MM.1S (cell line): Measurements from ENCODE around the gene RADIL.
"Not testable (repeated sequence)": the region's sequence is repeated elsewhere in the genome, so short reads cannot be mapped to it uniquely, and the experiment has no call there.

Experiments
- DNase-seq: peaks from one replicate; pipeline ENCODE4 v3.0.0-alpha.2; 2015
- H2AFZ ChIP-seq: fragments of 300-600 bp; sonication (generic); 2 replicates; pipeline ENCODE4 v1.6.0; 2016; ENCODE audit warnings: antibody characterized with exemption, low read length
- H3F3A ChIP-seq: fragments of 300-600 bp; sonication (generic); 2 replicates; pipeline ENCODE4 v1.6.1; 2016; ENCODE audit warnings: mild to moderate bottlenecking, antibody characterized with exemption, low read length, moderate library complexity, mixed read lengths; ENCODE audit not compliant: insufficient read depth
- H3K27ac ChIP-seq: fragments of 300-600 bp; sonication (generic); 2 replicates; pipeline ENCODE4 v1.5.1; 2016; ENCODE audit warnings: mild to moderate bottlenecking, low read length
- H3K27me3 ChIP-seq: fragments of 300-600 bp; sonication (generic); replicated peaks from 2 replicates; pipeline ENCODE4 v1.6.0; 2016; ENCODE audit warnings: low read length; ENCODE audit not compliant: insufficient read depth
- H3K36me3 ChIP-seq: fragments of 300-600 bp; sonication (generic); replicated peaks from 2 replicates; pipeline ENCODE4 v1.6.1; 2016; ENCODE audit warnings: mild to moderate bottlenecking, low read length, mixed read lengths; ENCODE audit not compliant: insufficient read depth
- H3K4me1 ChIP-seq: fragments of 300-600 bp; sonication (generic); 2 replicates; pipeline ENCODE4 v1.6.1; 2016; ENCODE audit warnings: low read length, mixed read lengths
- H3K4me2 ChIP-seq: fragments of 300-600 bp; sonication (generic); 2 replicates; pipeline ENCODE4 v1.6.0; 2016; ENCODE audit warnings: low read depth, low read length
- H3K4me3 ChIP-seq: fragments of 300-600 bp; sonication (generic); 2 replicates; pipeline ENCODE4 v1.5.1; 2016; ENCODE audit warnings: low read length, mixed read lengths
- H3K79me2 ChIP-seq: fragments of 300-600 bp; sonication (generic); 2 replicates; pipeline ENCODE4 v1.6.1; 2016; ENCODE audit warnings: mixed run types, low read length, mixed read lengths
- H3K9ac ChIP-seq: fragments of 300-600 bp; sonication (generic); 2 replicates; pipeline ENCODE4 v1.6.1; 2016; ENCODE audit warnings: low read length, mixed read lengths
- H3K9me2 ChIP-seq: fragments of 300-600 bp; sonication (generic); replicated peaks from 2 replicates; pipeline ENCODE4 v1.6.1; 2016; ENCODE audit warnings: mild to moderate bottlenecking, low read length, mixed read lengths; ENCODE audit not compliant: insufficient read depth
- H3K9me3 ChIP-seq: fragments of 300-600 bp; sonication (generic); replicated peaks from 2 replicates; pipeline ENCODE4 v1.6.1; 2016; ENCODE audit warnings: mild to moderate bottlenecking, low read length, mixed read lengths; ENCODE audit not compliant: insufficient read depth
- H4K20me1 ChIP-seq: fragments of 300-600 bp; sonication (generic); 2 replicates; pipeline ENCODE4 v1.6.1; 2016; ENCODE audit warnings: mild to moderate bottlenecking, low read length, moderate library complexity, mixed read lengths; ENCODE audit not compliant: insufficient read depth
- CTCF ChIP-seq: fragments of 300-600 bp; sonication (generic); IDR thresholded peaks from 2 replicates; pipeline ENCODE4 v1.5.1; 2016; ENCODE audit warnings: antibody characterized with exemption, low read length, mixed read lengths
- EZH2 ChIP-seq: fragments of 300-600 bp; sonication (generic); optimal IDR thresholded peaks from 2 replicates; pipeline ENCODE3; 2017; ENCODE audit warnings: low read depth, mild to moderate bottlenecking, antibody characterized with exemption, low read length, mixed read lengths
- EZH2phosphoT487 ChIP-seq: fragments of 300-600 bp; sonication (generic); IDR thresholded peaks from 2 replicates; pipeline ENCODE4 v1.6.1; 2018; ENCODE audit warnings: antibody characterized with exemption, low read length

RADIL gene

DNA sequence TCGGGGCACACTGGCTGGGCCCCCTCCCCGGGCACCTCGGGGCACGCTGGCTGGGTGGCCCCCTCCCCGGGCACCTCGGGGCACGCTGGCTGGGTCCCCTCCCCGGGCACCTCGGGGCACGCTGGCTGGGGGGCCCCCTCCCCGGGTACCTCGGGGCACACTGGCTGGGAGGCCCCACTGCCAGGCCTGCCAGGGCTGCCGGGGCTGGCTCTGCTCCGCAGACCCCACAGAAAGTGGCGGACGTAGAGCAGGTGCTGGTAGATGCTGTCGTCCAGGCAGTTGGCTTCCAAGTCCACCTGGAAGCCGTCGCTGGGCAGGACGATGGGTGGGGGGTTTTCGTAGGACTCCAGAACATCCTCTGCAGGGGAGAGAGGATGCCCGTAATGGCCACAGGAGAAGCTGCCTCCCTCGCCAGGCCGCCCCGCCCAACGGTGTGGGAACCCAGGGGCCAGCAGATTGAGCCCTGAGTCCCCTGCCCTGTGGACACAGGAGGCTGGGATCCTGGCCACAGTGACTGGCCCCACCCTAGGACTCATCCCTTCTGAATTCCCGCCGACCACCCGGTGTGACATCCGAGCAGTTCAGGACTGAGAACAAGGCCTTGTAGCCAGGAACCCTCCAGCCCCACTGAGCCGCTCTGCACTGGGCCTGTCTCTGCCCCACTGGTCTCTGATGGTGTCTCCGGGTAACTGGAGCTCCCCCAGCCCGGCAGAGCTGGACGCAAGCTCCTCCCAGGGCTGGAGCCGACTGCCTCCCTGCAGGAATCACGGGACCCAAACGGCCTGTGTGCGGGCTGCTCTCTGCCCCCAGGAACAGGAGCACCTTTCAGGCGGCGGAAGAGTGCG, 79.9 kb downstream of the RADIL start:
- H3K9ac ChIP-seq = no peak overlapping the region
- no peak overlapping the region for H3K4me2 ChIP-seq
- no peak overlapping the region for H3K4me3 ChIP-seq

GRCh38 chr7:4802577-4802976, 80.9 kb downstream of the RADIL start:
- H3K27ac ChIP-seq, H3K79me2 ChIP-seq, H3K9me3 ChIP-seq, H3K9me2 ChIP-seq, H3K4me2 ChIP-seq, H2AFZ ChIP-seq, H3K9ac ChIP-seq, H3K4me3 ChIP-seq, DNase-seq, H3K4me1 ChIP-seq, H3K36me3 ChIP-seq, H3F3A ChIP-seq, H4K20me1 ChIP-seq: not testable (repeated sequence)
- peaks cover 29% of the 10 kb centered on the region for H3K27me3 ChIP-seq

More for the DNA sequence above, 79.9 kb downstream of the RADIL start:
- Histone ChIP-seq H3K4me1 (no peaks in the 10 kb centered on the region), H3K9me2 (no peaks in the 10 kb centered on the region), H3F3A (no peaks in the 10 kb centered on the region), H3K27me3 (peaks cover 39% of the 10 kb centered on the region), H3K79me2 (no peaks in the 10 kb centered on the region), H3K36me3 (no peaks in the 10 kb centered on the region), H3K9me3 (no peaks in the 10 kb centered on the region), H4K20me1 (no peaks in the 10 kb centered on the region), H3K27ac (no peak overlapping the region), H2AFZ (no peak overlapping the region)
- DNase-seq = no peak
- TF ChIP-seq CTCF (no peak), EZH2 (no peak), EZH2phosphoT487 (no peak)

DNA sequence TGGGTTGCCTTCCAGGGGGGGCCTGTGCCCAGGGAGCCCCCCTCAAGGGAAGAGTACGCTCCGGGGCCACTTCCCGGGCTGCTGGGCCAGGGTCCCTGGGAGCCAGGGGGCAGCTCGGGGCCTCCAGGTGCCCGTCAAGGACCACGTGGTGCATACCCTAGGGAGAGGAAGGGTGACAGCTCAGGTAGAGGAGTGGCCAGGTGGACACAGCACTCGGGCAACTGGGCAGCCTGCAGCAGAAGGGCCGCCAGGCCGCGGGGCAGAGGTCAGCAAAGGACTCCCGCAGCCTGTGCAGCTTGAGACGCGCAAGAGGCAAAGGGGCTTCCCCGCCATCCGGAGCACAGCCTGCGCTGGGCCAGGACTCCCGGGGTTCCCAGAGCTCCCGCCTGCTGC, 81.7 kb downstream of the RADIL start:
- no peak overlapping the region for H3K4me2 ChIP-seq
- H3K4me1 ChIP-seq = no peaks in the 10 kb centered on the region
- no peaks in the 10 kb centered on the region for H4K20me1 ChIP-seq
- no peak overlapping the region for H3K4me3 ChIP-seq
- no peak overlapping the region for H3K27ac ChIP-seq
- H3K79me2 ChIP-seq = no peaks in the 10 kb centered on the region
- H2AFZ ChIP-seq = no peak overlapping the region
- H3K27me3 ChIP-seq = peaks cover 24% of the 10 kb centered on the region
- no peaks in the 10 kb centered on the region for H3K9me2 ChIP-seq
- no peaks in the 10 kb centered on the region for H3F3A ChIP-seq
- no peak for TF ChIP-seq CTCF
- no peak for TF ChIP-seq EZH2phosphoT487
- no peak for TF ChIP-seq EZH2
- no peaks in the 10 kb centered on the region for H3K36me3 ChIP-seq
- DNase-seq = no peak
- H3K9me3 ChIP-seq = no peaks in the 10 kb centered on the region
- no peak overlapping the region for H3K9ac ChIP-seq
